Mesothelial cell of epicardium (in vitro differentiated cells): ENCODE data around the gene COL16A1. TPM values are rescaled to one million over a fixed set of nuclear protein-coding genes. Genes with fewer than 3 reads are reported as not detected.

Experiments used
- DNase-seq, 2 experiments: peaks; one replicate each; pipeline ENCODE4 v3.0.0; 2021; ENCODE audit warnings: low spot score in 2 of 2; ENCODE audit not compliant: unreplicated experiment in 2 of 2
- H3K27ac Mint-ChIP-seq: 2 replicates; pipeline ENCODE4 v1.8.0; 2021; ENCODE audit warnings: mixed read lengths
- H3K27me3 Mint-ChIP-seq: 2 replicates; pipeline ENCODE4 v1.8.0; 2021; ENCODE audit warnings: low read depth, mixed read lengths
- H3K36me3 Mint-ChIP-seq: 2 replicates; pipeline ENCODE4 v1.8.0; 2021; ENCODE audit warnings: mixed read lengths
- H3K4me1 Mint-ChIP-seq: 2 replicates; pipeline ENCODE4 v1.8.0; 2021; ENCODE audit warnings: mixed read lengths
- H3K4me3 Mint-ChIP-seq: 2 replicates; pipeline ENCODE4 v1.8.0; 2021; ENCODE audit warnings: mild to moderate bottlenecking, moderate library complexity, mixed read lengths
- H3K9me3 Mint-ChIP-seq: 2 replicates; pipeline ENCODE4 v1.8.0; 2021; ENCODE audit warnings: mixed read lengths
- CTCF ChIP-seq: fragments of 200-600 bp; sonication (generic); IDR thresholded peaks from one replicate; pipeline ENCODE4 v1.5.0; 2021; ENCODE audit warnings: antibody characterized with exemption; ENCODE audit not compliant: unreplicated experiment
- total RNA-seq: library from RNA; stranded (reverse); gene quantifications from 3 replicates; pipeline ENCODE4 v1.2.1, GENCODE V29; 2021

The COL16A1 gene
- total RNA-seq, 1 donor from 2014 or later: 389 TPM

DNA sequence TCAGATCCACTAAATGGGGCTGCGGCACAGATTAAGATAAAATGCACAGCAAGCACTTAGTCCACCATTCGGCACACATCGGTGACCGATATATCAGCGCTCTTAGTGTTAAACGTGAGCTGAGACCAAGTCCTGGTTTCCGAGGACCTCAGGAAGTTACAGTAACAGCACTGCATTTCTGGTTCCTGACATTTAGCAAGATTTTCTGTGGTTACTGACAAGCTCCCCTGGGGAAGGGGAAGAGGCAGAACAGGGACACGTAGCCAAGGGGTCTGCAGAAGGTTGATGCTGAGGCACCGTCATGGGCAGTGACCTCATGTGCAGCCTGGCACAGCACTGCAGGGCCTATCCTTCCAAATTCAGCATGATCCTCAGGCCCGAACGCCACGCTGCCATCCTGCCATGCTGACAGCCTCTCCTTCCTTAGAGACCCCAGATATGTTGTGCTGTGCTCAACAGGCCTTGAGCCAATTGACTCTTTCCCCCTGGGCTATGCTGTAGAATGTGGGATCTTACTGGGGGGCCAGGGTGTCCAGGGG lies 45.8 kb downstream of the COL16A1 start:
- TF ChIP-seq CTCF: no peak
- H3K4me3 Mint-ChIP-seq: no peak overlapping the region
- no peaks in the 10 kb centered on the region for H3K4me1 Mint-ChIP-seq
- no peaks in the 10 kb centered on the region for H3K27me3 Mint-ChIP-seq
- H3K9me3 Mint-ChIP-seq: no peaks in the 10 kb centered on the region
- no peak overlapping the region for H3K27ac Mint-ChIP-seq
- H3K36me3 Mint-ChIP-seq: peaks cover 31% of the 10 kb centered on the region
- DNase-seq: no peak

DNA sequence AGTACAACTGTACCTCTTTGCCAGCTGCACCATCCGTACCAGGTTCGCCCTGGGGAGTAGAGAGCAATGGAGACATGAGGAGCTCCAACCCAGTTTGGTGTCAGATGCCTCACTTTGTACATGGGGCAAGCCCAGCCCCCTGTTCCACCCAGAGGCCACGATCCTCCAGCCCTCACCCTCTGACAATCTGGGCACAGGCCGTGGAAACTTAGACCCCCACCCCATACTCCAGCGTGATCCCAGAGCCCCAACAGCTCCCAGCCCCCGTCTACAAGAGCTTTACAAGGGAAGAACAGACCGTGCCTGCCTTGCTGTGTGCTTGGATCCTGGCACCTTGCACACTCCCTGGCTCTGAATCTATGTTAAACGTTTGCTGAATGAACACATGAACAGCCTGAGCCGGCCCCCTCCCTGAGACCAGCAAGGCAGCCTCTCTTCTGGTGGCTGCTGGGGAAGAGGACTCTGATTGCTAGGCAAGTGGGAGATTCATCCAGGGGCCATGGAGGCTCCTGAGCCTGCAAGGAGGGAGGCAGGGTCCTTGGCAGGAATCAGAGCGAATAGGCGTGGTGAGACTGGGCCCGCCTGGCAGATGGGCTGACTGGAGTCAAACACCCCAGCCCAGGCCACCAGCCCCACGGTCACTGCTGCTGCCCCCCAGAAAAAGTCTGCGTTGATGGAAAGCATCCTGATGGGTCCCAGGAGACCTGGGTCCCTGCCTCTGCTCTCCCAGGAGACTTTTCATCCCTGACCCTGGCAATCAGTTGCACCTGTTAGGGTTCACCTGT lies 46.6 kb downstream of the COL16A1 start:
- H3K27me3 Mint-ChIP-seq: no peaks in the 10 kb centered on the region
- no peak overlapping the region for H3K27ac Mint-ChIP-seq
- DNase-seq: no peak
- no peaks in the 10 kb centered on the region for H3K4me1 Mint-ChIP-seq
- no peak for TF ChIP-seq CTCF
- H3K9me3 Mint-ChIP-seq: no peaks in the 10 kb centered on the region
- H3K4me3 Mint-ChIP-seq: no peak overlapping the region
- H3K36me3 Mint-ChIP-seq: peaks cover 34% of the 10 kb centered on the region

GRCh38 chr1:31655756-31656155 lies 48.1 kb downstream of the COL16A1 start:
- Mint-ChIP-seq H3K9me3 (no peaks in the 10 kb centered on the region), H3K27ac (no peak overlapping the region), H3K4me3 (no peak overlapping the region), H3K27me3 (no peaks in the 10 kb centered on the region), H3K36me3 (peaks cover 34% of the 10 kb centered on the region), H3K4me1 (peaks cover 12% of the 10 kb centered on the region)
- no peak for DNase-seq
- TF ChIP-seq CTCF: no peak

DNA sequence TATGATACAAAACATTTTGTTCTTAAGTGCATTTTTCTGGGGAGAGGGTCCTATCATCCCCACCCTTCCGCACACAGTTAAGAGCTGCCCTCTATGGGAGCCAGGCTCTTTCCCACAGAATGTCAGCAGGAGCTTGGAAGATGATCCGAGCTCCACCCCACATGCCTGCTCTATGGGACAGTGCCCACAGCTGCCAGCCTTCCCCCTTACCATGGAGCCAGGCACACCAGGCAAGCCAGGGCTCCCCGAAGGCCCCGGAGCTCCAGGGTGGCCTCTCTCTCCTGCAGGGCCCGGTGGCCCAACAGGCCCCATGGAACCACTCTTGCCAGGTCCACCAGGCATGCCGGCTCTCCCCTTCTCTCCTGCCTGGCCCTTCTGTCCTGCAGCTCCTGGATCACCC lies 48.7 kb downstream of the COL16A1 start:
- TF ChIP-seq CTCF: no peak
- DNase-seq: no peak
- Mint-ChIP-seq H3K4me3 (no peak overlapping the region), H3K4me1 (peaks cover 19% of the 10 kb centered on the region), H3K27me3 (no peaks in the 10 kb centered on the region), H3K27ac (no peak overlapping the region), H3K36me3 (peaks cover 29% of the 10 kb centered on the region), H3K9me3 (no peaks in the 10 kb centered on the region)

DNA sequence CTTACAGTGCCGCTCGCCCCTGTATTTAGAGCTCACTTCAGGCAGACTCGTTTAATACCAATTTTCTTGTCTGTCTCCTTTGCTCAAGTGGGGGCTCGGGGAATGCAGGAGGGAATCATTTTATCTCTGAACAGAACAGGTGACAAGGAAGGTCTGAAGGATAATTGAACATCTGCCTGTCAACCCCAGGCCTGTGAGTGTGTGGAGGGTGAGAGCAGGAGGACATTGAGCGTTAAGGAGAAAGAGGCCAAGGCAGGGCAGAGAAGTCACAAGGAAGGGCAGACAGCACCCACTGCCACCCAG lies 49.4 kb downstream of the COL16A1 start:
- TF ChIP-seq CTCF: no peak
- no peaks in the 10 kb centered on the region for H3K27me3 Mint-ChIP-seq
- H3K9me3 Mint-ChIP-seq: no peaks in the 10 kb centered on the region
- no peak overlapping the region for H3K27ac Mint-ChIP-seq
- no peak overlapping the region for H3K4me3 Mint-ChIP-seq
- peaks cover 26% of the 10 kb centered on the region for H3K36me3 Mint-ChIP-seq
- H3K4me1 Mint-ChIP-seq: peaks cover 22% of the 10 kb centered on the region
- no peak for DNase-seq
